HG02798 (cell line): ENCODE measurements around the gene APOM.
A peak's percentile ranks its signal among the peaks of the same experiment; 100 is the strongest.

ENCODE experiments used
- ATAC-seq: cut with Tn5 transposase; IDR thresholded peaks from one replicate; pipeline ENCODE4 v1.9.1; 2021; ENCODE audit warnings: mild to moderate bottlenecking; ENCODE audit not compliant: unreplicated experiment, poor library complexity

APOM gene

GRCh38 chr6:31655349-31656237 lies at the start of gene APOM:
APOM (plus strand) TSS chr6:31655894; CDS start chr6:31655967, 73 bp downstream.
- ATAC-seq, result no peak

- no peak for ATAC-seq
Observed at GRCh38 chr6:31607317-31607716, 48.4 kb upstream of the APOM start.

- no peak for ATAC-seq
Observed at GRCh38 chr6:31609519-31610406, 45.9 kb upstream of the APOM start.

DNA sequence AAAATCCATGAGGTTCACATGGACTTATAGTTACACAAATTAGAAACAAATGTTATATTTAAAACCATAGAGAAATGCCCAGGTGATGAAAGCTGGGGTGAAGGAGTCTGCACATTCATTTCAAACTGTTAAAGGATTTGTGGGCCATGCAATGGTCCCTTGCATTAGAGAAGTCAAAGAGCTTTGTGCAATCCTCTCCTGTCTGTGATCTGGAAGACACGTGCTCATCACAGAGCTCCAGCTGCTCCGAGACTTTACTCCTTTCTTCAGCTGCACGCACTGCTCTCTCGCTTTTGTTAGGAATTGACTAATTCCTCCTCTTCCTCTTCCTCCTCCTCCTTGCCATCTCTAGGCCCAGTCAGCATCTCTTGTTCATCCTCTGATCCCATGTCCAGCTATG lies 44.7 kb upstream of the APOM start:
- no peak for ATAC-seq

DNA sequence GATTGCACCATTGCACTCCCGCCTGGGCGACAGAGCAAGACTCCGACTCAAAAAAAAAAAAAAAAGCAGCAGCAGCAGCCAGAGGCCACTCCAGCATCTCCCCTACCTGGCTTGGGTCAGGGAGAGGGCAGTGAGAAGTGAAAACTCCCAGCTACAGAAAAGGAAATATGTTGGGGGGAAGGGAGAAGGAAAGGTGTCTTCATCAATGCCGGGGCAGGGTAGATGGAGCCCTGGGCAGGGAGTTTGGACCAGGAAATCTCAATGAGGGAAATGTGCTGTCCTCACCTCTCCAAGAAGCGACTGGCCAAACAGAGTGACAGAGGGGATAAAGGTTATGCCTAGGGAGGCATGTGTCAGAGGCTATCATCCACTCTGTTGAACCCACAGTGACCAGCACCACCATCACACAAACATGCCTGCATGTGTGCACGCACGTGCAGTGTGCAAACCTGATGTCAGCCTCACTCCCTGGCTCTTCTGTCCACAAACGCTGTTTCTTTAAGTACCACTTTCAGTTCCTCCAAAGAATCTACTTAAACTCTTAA lies 41.5 kb upstream of the APOM start:
- peak; percentile 62 for ATAC-seq

- ATAC-seq, result no peak
Observed at GRCh38 chr6:31614684-31615578, 40.8 kb upstream of the APOM start, which contains the start of gene AIF1. AIF1 (plus strand) TSS chr6:31615234; CDS start chr6:31615330, 96 bp downstream.

- no peak for ATAC-seq
Observed at GRCh38 chr6:31615748-31616147, 39.9 kb upstream of the APOM start.

DNA sequence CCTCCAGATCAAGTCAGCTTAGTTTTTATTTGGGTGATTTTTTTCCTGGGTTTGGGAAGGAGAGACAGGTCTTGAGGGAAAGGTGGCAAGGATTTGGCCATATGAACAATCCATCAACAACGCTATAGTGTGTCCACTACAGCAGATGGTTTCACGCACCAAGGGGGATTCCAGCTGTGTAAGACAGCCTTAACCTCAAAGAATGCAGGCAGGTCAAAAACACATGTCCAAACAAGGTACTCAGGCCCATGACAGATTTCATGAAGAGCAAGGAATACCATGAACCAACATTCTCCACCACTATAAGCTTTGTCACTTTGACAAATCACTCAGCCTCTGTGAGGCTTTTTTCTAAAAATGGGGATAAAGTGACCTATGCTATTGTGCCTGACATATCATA lies 38.7 kb upstream of the APOM start:
- no peak for ATAC-seq

DNA sequence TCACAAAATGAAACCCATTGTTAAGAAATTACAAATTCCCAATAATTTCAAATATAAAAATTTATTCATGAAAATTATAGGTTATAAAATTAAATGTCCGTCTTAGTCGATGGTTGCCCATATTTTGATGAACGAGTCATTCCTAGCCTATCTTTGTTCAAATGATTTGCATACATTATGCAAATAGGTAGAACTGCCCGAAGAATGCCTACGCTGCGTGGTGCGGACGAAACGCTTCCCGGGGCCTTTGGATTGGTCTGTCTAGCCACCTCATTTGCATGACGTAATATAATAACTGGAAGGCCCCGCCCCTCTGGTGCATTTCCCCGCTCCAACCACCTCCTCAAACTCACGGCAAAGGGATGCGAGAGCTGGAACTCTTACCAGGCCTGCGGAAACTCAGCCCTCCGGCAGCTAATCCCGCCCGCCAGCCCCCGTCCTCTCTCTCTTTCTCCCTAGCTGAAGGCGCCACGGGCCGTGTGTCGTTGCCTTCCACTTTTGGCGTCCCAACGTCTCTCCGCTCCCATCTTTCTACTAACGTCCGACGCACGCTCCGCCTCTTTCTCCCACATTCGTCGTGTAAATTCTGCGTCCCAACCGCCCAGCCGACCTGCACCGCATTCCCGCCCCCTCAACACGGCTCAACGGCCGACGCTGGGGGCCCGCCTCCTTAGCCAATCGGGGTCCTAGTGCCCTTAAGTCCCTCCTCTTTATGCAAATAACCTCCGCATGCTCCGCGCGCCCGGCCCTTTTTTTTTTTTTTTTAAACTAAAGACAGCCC lies 35.7 kb upstream of the APOM start:
- ATAC-seq, result peak; percentile 86

DNA sequence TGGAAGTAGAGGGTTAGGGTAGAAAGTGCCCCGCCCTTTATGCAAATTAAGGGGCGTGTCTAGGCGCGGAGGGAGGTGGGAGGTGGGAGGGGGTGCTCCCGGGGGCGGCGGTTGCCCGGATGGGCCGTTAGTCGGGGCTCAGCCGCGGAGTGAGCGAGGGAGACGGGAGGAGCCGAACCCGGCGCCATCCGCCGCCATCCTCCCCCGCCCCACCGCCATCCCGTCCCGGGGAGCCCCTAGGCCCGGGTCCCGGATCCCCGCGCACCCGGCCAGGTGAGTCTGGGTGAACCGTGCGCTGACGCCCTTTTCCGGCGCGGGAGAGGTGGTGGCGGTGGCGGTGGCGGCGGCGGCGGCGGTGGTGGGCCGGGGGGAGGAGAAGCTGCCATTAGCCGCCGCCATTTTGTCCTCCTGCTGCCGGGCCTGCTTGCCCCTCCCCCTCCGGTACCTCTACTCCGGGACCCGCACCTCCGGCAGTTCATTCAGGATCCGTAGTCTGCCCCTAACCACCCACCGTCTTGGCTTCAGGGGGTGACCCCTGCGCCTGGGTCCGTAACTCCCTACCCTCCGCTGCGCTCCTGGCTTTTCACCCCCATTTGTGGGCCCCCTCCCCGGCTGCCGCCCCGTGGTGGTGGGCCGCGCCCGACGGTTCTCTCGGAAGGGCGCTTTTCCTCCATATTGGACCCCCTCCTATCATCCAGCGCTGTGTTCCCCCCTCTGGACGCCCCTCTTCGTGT lies 34.9 kb upstream of the APOM start, which contains the start of gene PRRC2A:
Gene PRRC2A (plus strand): TSS at position 130 of the 734 bp plus-strand sequence. CDS start 2,075 bp downstream, outside the sequence.
- ATAC-seq, result peak; percentile 67

DNA sequence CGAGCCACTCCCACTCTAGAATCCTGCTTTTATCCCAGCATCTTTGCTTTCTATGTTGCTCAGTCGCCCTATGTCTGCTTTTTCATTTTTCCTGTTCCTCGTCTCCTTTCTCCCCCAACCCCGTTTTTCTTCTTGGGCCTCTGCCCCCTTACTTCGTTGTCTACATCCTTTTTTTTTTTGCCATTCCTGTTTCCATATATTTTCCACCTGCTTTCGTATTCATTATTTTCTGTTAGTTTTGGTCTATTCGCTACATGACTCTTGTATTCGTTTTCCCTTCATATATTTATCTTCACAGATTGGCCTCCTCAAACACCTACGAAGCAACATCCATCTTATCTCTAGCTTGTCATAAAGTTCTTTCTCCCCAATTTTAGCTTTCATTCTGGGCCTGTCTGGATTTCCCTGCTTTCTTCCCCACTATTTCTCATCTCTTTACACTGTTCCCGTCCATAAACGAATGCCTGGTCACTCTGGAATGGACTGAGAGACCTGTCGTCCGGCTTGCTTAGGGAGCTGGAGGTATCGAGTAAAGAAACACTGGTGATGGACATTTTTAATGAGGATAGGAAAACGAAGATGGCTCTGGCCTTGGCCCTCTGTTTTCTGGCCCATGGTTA lies 34.3 kb upstream of the APOM start:
- no peak for ATAC-seq

- ATAC-seq, result no peak
Observed at GRCh38 chr6:31621991-31622390, 33.7 kb upstream of the APOM start.

DNA sequence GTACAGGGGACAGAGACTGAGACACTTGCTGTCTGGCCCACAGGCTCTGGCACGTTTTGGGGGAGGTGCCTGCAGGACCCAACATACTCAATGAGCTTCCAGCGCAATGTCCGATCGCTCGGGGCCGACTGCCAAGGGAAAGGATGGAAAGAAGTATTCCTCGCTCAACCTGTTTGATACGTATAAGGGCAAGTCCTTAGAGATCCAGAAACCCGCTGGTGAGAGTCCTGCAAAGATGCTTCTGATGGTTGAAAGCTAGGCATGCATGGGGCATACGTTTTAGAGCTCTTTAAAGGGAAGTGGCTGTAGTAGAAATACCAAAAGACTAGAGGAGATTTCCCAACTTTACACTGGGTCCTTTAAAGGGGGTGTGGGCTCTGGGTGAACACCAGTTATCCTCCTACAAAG lies 33.0 kb upstream of the APOM start:
- no peak for ATAC-seq

GRCh38 chr6:31624070-31624469 lies 31.6 kb upstream of the APOM start:
- no peak for ATAC-seq

DNA sequence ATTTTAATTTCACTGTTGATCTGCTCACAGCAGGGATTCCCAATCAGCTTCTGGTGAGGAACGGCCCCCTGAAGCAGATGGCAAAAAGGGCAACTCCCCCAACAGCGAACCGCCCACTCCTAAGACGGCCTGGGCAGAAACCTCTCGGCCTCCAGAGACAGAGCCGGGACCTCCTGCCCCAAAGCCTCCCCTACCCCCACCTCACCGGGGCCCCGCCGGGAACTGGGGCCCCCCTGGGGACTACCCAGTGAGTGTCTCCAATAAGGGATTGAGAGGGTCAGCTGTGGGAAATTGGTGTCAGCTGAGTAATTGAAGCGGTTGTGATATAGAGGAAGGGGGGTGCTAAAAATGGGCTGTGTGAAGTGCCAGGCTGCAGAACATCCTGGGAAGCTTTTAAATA lies 28.7 kb upstream of the APOM start:
- no peak for ATAC-seq

- no peak for ATAC-seq
Observed at GRCh38 chr6:31627690-31628287, 27.9 kb upstream of the APOM start.

- ATAC-seq, result no peak
Observed at GRCh38 chr6:31629014-31629413, 26.7 kb upstream of the APOM start.
